Smooth muscle cell (in vitro differentiated cells): Measurements from ENCODE around the gene NRARP. TPM values are rescaled to one million over a fixed set of nuclear protein-coding genes. Genes with fewer than 3 reads are reported as not detected.

Experiments used
- DNase-seq: peaks from one replicate; lab custom pipeline; 2025; ENCODE audit not compliant: unreplicated experiment; lab: John Stamatoyannopoulos, UW
- H2AFZ ChIP-seq: fragments of 200-600 bp; sonication (generic); 2 replicates; pipeline ENCODE4 v1.6.0; 2016; ENCODE audit warnings: antibody characterized with exemption, low read depth, mild to moderate bottlenecking
- H3F3A ChIP-seq: fragments of 200-600 bp; sonication (generic); 2 replicates; pipeline ENCODE4 v1.6.0; 2017; ENCODE audit warnings: antibody characterized with exemption, low read depth
- H3K27ac ChIP-seq: fragments of 200-600 bp; sonication (generic); 2 replicates; pipeline ENCODE4 v1.5.1; 2016; ENCODE audit warnings: low read depth, mild to moderate bottlenecking
- H3K27me3 ChIP-seq: fragments of 200-600 bp; sonication (generic); 2 replicates; pipeline ENCODE4 v1.6.1; 2016; ENCODE audit warnings: low read depth, mild to moderate bottlenecking
- H3K36me3 ChIP-seq: fragments of 200-600 bp; sonication (generic); 2 replicates; pipeline ENCODE4 v1.5.1; 2016; ENCODE audit warnings: low read depth
- H3K4me1 ChIP-seq: fragments of 200-600 bp; sonication (generic); 2 replicates; pipeline ENCODE4 v1.5.1; 2016; ENCODE audit warnings: low read depth
- H3K4me2 ChIP-seq: fragments of 200-600 bp; sonication (generic); 2 replicates; pipeline ENCODE4 v1.6.0; 2016; ENCODE audit warnings: mild to moderate bottlenecking
- H3K4me3 ChIP-seq: fragments of 200-600 bp; sonication (generic); 2 replicates; pipeline ENCODE4 v1.5.1; 2016; ENCODE audit warnings: mild to moderate bottlenecking
- H3K79me2 ChIP-seq: fragments of 200-600 bp; sonication (generic); 2 replicates; pipeline ENCODE4 v1.6.0; 2016; ENCODE audit warnings: low read depth, mild to moderate bottlenecking
- H3K9ac ChIP-seq: fragments of 200-600 bp; sonication (generic); 2 replicates; pipeline ENCODE4 v1.6.0; 2016; ENCODE audit warnings: low read depth
- H3K9me3 ChIP-seq: fragments of 200-600 bp; sonication (generic); replicated peaks from 2 replicates; pipeline ENCODE4 v1.5.1; 2016; ENCODE audit warnings: low read depth
- H4K20me1 ChIP-seq: fragments of 200-600 bp; sonication (generic); 2 replicates; pipeline ENCODE4 v1.6.0; 2016; ENCODE audit warnings: low read depth
- CTCF ChIP-seq: fragments of 200-600 bp; sonication (generic); IDR thresholded peaks from 2 replicates; pipeline ENCODE4 v1.5.1; 2017; ENCODE audit warnings: borderline replicate concordance, mild to moderate bottlenecking, antibody characterized with exemption; ENCODE audit not compliant: insufficient read depth, poor library complexity, severe bottlenecking
- WGBS: methylation state at CpG from one replicate; pipeline ENCODE4 v1.1.7; 2016; ENCODE audit warnings: low lambda C conversion rate; 5-methylcytosine and 5-hydroxymethylcytosine counted together
- polyA plus RNA-seq: library from polyadenylated mRNA; unstranded; fragments of >200 nt; fragmentation: Nextera tagmentation; extraction: Ambion mirVana; gene quantifications from 2 replicates; pipeline ENCODE4 v1.2.1, GENCODE V29; 2016
- total RNA-seq: library from RNA; depleted of rRNA; stranded (reverse); fragments of >200 nt; gene quantifications from 2 replicates; pipeline ENCODE4 v1.2.3, GENCODE V29; 2014

The NRARP gene
- total and polyA plus RNA-seq, 2 experiments from 2014 or later: 3.0 to 3.7 TPM

GRCh38 chr9:137302449-137303150, 529 bp upstream of the NRARP start:
- peak; percentile 33 for DNase-seq

GRCh38 chr9:137301081-137301947, 757 bp downstream of the NRARP start:
- H3K9me3 ChIP-seq: no peaks in the 10 kb centered on the region
- WGBS: 1% methylated on average over 103 of the region's 115 CpGs
- no peaks in the 10 kb centered on the region for H3K79me2 ChIP-seq
- peaks cover 9% of the 10 kb centered on the region for H4K20me1 ChIP-seq
- peak overlapping the region; percentile 59 for H3K4me3 ChIP-seq
- H3K9ac ChIP-seq: no peak overlapping the region
- no peaks in the 10 kb centered on the region for H3F3A ChIP-seq
- peaks cover 42% of the 10 kb centered on the region for H3K27me3 ChIP-seq
- H2AFZ ChIP-seq: no peak overlapping the region
- no peak overlapping the region for H3K27ac ChIP-seq
- H3K4me1 ChIP-seq: peaks cover 49% of the 10 kb centered on the region
- DNase-seq: no peak
- H3K36me3 ChIP-seq: no peaks in the 10 kb centered on the region
- TF ChIP-seq CTCF: no peak
- H3K4me2 ChIP-seq: peak overlapping the region; percentile 90

More at GRCh38 chr9:137302449-137303150, 529 bp upstream of the NRARP start:
- H3K27ac ChIP-seq: no peak overlapping the region
- peaks cover 48% of the 10 kb centered on the region for H3K4me1 ChIP-seq
- no peaks in the 10 kb centered on the region for H3F3A ChIP-seq
- TF ChIP-seq CTCF: peak; percentile 54
- peak overlapping the region; percentile 34 for H3K9ac ChIP-seq
- peak overlapping the region; percentile 90 for H3K4me2 ChIP-seq
- H3K36me3 ChIP-seq: no peaks in the 10 kb centered on the region
- no peaks in the 10 kb centered on the region for H3K9me3 ChIP-seq
- H4K20me1 ChIP-seq: peaks cover 9% of the 10 kb centered on the region
- H3K79me2 ChIP-seq: no peaks in the 10 kb centered on the region
- peak overlapping the region; percentile 52 for H3K4me3 ChIP-seq
- peak overlapping the region; percentile 43 for H2AFZ ChIP-seq
- H3K27me3 ChIP-seq: peaks cover 30% of the 10 kb centered on the region
- 11% methylated on average over 52 of the region's 78 CpGs for WGBS

GRCh38 chr9:137300567-137301080, 1.4 kb downstream of the NRARP start:
- DNase-seq: no peak
- Histone ChIP-seq H3K36me3 (no peaks in the 10 kb centered on the region), H3K79me2 (no peaks in the 10 kb centered on the region), H4K20me1 (peaks cover 9% of the 10 kb centered on the region), H3K9me3 (no peaks in the 10 kb centered on the region), H3K4me1 (peaks cover 45% of the 10 kb centered on the region), H3K9ac (no peak overlapping the region), H3K4me2 (peak overlapping the region; percentile 90), H3K4me3 (peak overlapping the region; percentile 59), H2AFZ (no peak overlapping the region), H3K27me3 (peaks cover 48% of the 10 kb centered on the region), H3K27ac (no peak overlapping the region), H3F3A (no peaks in the 10 kb centered on the region)
- 1% methylated on average over 18 of the region's 25 CpGs for whole genome bisulfite sequencing
- no peak for TF ChIP-seq CTCF
